Keratinocyte (primary cell): ENCODE measurements around the gene TMEM200A. TPM values are rescaled to one million over a fixed set of nuclear protein-coding genes. Genes with fewer than 3 reads are reported as not detected.

Experiments used
- DNase-seq: peaks from one replicate; pipeline ENCODE4 v3.0.0-alpha.2; 2011; ENCODE audit warnings: low read depth, missing footprints, low spot score
- FAIRE-seq: peaks from 2 replicates; lab custom pipeline; 2011; peaks lifted over from hg19 to GRCh38; lab: Jason Lieb, UNC
- H2AFZ ChIP-seq: 2 replicates; pipeline ENCODE4 v1.6.0; 2012; ENCODE audit warnings: low read length, control low read depth, inconsistent platforms; ENCODE audit not compliant: control insufficient read depth
- H3K27ac ChIP-seq: 2 replicates; pipeline ENCODE4 v1.5.1; 2011; ENCODE audit warnings: low read length; ENCODE audit not compliant: control insufficient read depth, insufficient read depth
- H3K27me3 ChIP-seq: 3 replicates; pipeline ENCODE4 v1.6.0; 2011; ENCODE audit warnings: low read length; ENCODE audit not compliant: control insufficient read depth, insufficient read depth; ENCODE audit errors: extremely low read depth
- H3K36me3 ChIP-seq, 2 experiments: 2 replicates in 1 of 2; 3 replicates in 1 of 2; pipeline ENCODE4 v1.5.1; 2011; ENCODE audit warnings: low read length in 2 of 2, mild to moderate bottlenecking in 1 of 2; ENCODE audit not compliant: control insufficient read depth in 2 of 2, insufficient read depth in 2 of 2; ENCODE audit errors: extremely low read depth in 1 of 2
- H3K4me1 ChIP-seq: 3 replicates; pipeline ENCODE4 v1.5.1; 2011; ENCODE audit warnings: low read length; ENCODE audit not compliant: control insufficient read depth, insufficient read depth; ENCODE audit errors: extremely low read depth
- H3K4me2 ChIP-seq: 3 replicates; pipeline ENCODE4 v1.6.0; 2011; ENCODE audit warnings: low read depth, low read length; ENCODE audit not compliant: control insufficient read depth, insufficient read depth; ENCODE audit errors: extremely low read depth
- H3K4me3 ChIP-seq, 3 experiments: fragments of 200-600 bp in 1 of 3; sonication (generic) in 1 of 3; 2 replicates in 2 of 3; 3 replicates in 1 of 3; pipeline ENCODE4 v1.5.1; 2011 to 2016; ENCODE audit warnings: low read length in 3 of 3, mild to moderate bottlenecking in 3 of 3, control low read depth in 2 of 3, inconsistent platforms in 1 of 3, low read depth in 1 of 3, mixed read lengths in 1 of 3, mixed run types in 1 of 3, moderate library complexity in 1 of 3; ENCODE audit not compliant: control insufficient read depth in 2 of 3, insufficient read depth in 2 of 3; ENCODE audit errors: extremely low read depth in 1 of 3
- H3K79me2 ChIP-seq: 2 replicates; pipeline ENCODE4 v1.6.0; 2012; ENCODE audit warnings: low read length; ENCODE audit not compliant: control insufficient read depth, insufficient read depth
- H3K9ac ChIP-seq: 3 replicates; pipeline ENCODE4 v1.6.0; 2011; ENCODE audit warnings: low read length; ENCODE audit not compliant: control insufficient read depth, insufficient read depth; ENCODE audit errors: extremely low read depth
- H3K9me1 ChIP-seq: 3 replicates; pipeline ENCODE4 v1.6.0; 2011; ENCODE audit warnings: low read length; ENCODE audit not compliant: control insufficient read depth, insufficient read depth; ENCODE audit errors: extremely low read depth
- H3K9me3 ChIP-seq: 2 replicates; pipeline ENCODE4 v1.5.1; 2012; ENCODE audit warnings: low read depth, low read length; ENCODE audit not compliant: control insufficient read depth
- H4K20me1 ChIP-seq: 3 replicates; pipeline ENCODE4 v1.6.0; 2011; ENCODE audit warnings: low read length; ENCODE audit not compliant: control insufficient read depth, insufficient read depth; ENCODE audit errors: extremely low read depth
- CTCF ChIP-seq, 3 experiments: IDR thresholded peaks in 1 of 3; conservative IDR thresholded peaks in 1 of 3; optimal IDR thresholded peaks in 1 of 3; 2 replicates in 2 of 3; 3 replicates in 1 of 3; pipeline versions ENCODE3 to v1.5.1; 2011; ENCODE audit warnings: low read length in 3 of 3, mild to moderate bottlenecking in 3 of 3, moderate library complexity in 2 of 3, control low read depth in 1 of 3, inconsistent platforms in 1 of 3; ENCODE audit not compliant: insufficient read depth in 2 of 3; ENCODE audit errors: extremely low read depth in 1 of 3
- EZH2 ChIP-seq: IDR thresholded peaks from one replicate; pipeline ENCODE4 v1.6.1; 2012; ENCODE audit warnings: inconsistent platforms, mild to moderate bottlenecking, low read length, moderate library complexity
- dilution Hi-C: fragments of 300-500 bp; cut with MboI; formaldehyde crosslinking; loops from one replicate; pipeline ENCODE4 v1.7.0; 2020; ENCODE audit warnings: low sequenced_read_pairs; ENCODE audit not compliant: extremely low pct_ligation_motif_present
- polyA plus RNA-seq, 5 experiments: library from polyadenylated mRNA; depleted of rRNA in 3 of 5; stranded (reverse) in 3 of 5; stranded (forward) in 1 of 5; unstranded in 1 of 5; fragments of >200 nt; gene quantifications; 1 replicate in 1 of 5; 2 replicates in 3 of 5; 3 replicates in 1 of 5; pipeline versions ENCODE4 v1.2.1 to v1.2.3, GENCODE V29; 2011 to 2012; ENCODE audit warnings: missing spikeins in 2 of 5, low read depth in 1 of 5, low replicate concordance in 1 of 5

TMEM200A gene
- polyA plus RNA-seq, 1 donor (not counting 4 experiments of a cell fraction or from before 2014, with no cell fraction given), result 80.4 TPM

GRCh38 chr6:130394246-130394645 lies 28.4 kb downstream of the TMEM200A start:
- Histone ChIP-seq H3K9me1 (no peaks in the 10 kb centered on the region), H3K27me3 (no peaks in the 10 kb centered on the region), H3K4me3 (no peak overlapping the region), H3K9ac (no peak overlapping the region), H2AFZ (no peak overlapping the region), H3K4me1 (peaks cover 4% of the 10 kb centered on the region), H3K9me3 (no peaks in the 10 kb centered on the region), H3K27ac (no peak overlapping the region), H4K20me1 (no peaks in the 10 kb centered on the region), H3K36me3 (peaks cover 0 to 7% of the 10 kb centered on the region in 2 experiments), H3K79me2 (peaks cover 88% of the 10 kb centered on the region), H3K4me2 (no peak overlapping the region)
- DNase-seq (no peak), FAIRE-seq (no peak)
- TF ChIP-seq CTCF (optimal IDR thresholded peaks at IDR 0.05 in 1 of 3, IDR thresholded peaks at IDR 0.05 in 1 of 3, conservative IDR thresholded peaks at IDR 0.05 in 1 of 3; ENCODE audit: extremely low read depth in 1 of 3, insufficient read depth in 2 of 3, low read length in 3 of 3) (no peak), EZH2 (no peak)
- dilution Hi-C loops, result no loop called here

- dilution Hi-C loops, result no loop called here
- H3K9ac ChIP-seq, result no peak overlapping the region
- H3K27ac ChIP-seq, result no peak overlapping the region
- no peak for TF ChIP-seq CTCF (optimal IDR thresholded peaks at IDR 0.05 in 1 of 3, IDR thresholded peaks at IDR 0.05 in 1 of 3, conservative IDR thresholded peaks at IDR 0.05 in 1 of 3; ENCODE audit: extremely low read depth in 1 of 3, insufficient read depth in 2 of 3, low read length in 3 of 3)
- TF ChIP-seq EZH2, result no peak
- DNase-seq (no peak), FAIRE-seq (no peak)
- no peak overlapping the region for H2AFZ ChIP-seq
- peaks cover 4% of the 10 kb centered on the region for H3K4me1 ChIP-seq
- no peaks in the 10 kb centered on the region for H4K20me1 ChIP-seq
- no peaks in the 10 kb centered on the region for H3K27me3 ChIP-seq
- peaks cover 86% of the 10 kb centered on the region for H3K79me2 ChIP-seq
- peaks cover 0 to 7% of the 10 kb centered on the region in 2 experiments for H3K36me3 ChIP-seq
- no peak overlapping the region for H3K4me3 ChIP-seq
- H3K4me2 ChIP-seq, result no peak overlapping the region
- no peaks in the 10 kb centered on the region for H3K9me3 ChIP-seq
- no peaks in the 10 kb centered on the region for H3K9me1 ChIP-seq
Observed at GRCh38 chr6:130395164-130395563, 29.3 kb downstream of the TMEM200A start.
